Neural progenitor cell (in vitro differentiated cells): Measurements from ENCODE around the gene TBC1D2. TPM values are rescaled to one million over a fixed set of nuclear protein-coding genes. Genes with fewer than 3 reads are reported as not detected.
A peak's percentile ranks its signal among the peaks of the same experiment; 100 is the strongest.
"Not testable (repeated sequence)": the region's sequence is repeated elsewhere in the genome, so short reads cannot be mapped to it uniquely, and the experiment has no call there.

Experiments
- DNase-seq: peaks from one replicate; pipeline ENCODE4 v3.0.0-alpha.2; 2016; ENCODE audit warnings: low spot score
- H2AFZ ChIP-seq: fragments of 200-600 bp; sonication (generic); replicated peaks from 2 replicates; pipeline ENCODE4 v1.6.1; 2016; ENCODE audit warnings: antibody characterized with exemption
- H3F3A ChIP-seq: fragments of 200-600 bp; sonication (generic); 2 replicates; pipeline ENCODE4 v1.6.1; 2016; ENCODE audit warnings: antibody characterized with exemption, low read depth
- H3K27ac ChIP-seq: fragments of 200-600 bp; sonication (generic); 2 replicates; pipeline ENCODE4 v1.5.1; 2016; ENCODE audit warnings: mild to moderate bottlenecking
- H3K27me3 ChIP-seq: fragments of 200-600 bp; sonication (generic); 2 replicates; pipeline ENCODE4 v1.6.1; 2016; ENCODE audit warnings: mild to moderate bottlenecking, moderate library complexity
- H3K36me3 ChIP-seq: fragments of 200-600 bp; sonication (generic); 2 replicates; pipeline ENCODE4 v1.5.1; 2016
- H3K4me1 ChIP-seq: fragments of 200-600 bp; sonication (generic); 2 replicates; pipeline ENCODE4 v1.6.1; 2016; ENCODE audit warnings: mixed run types
- H3K4me2 ChIP-seq: fragments of 200-600 bp; sonication (generic); 2 replicates; pipeline ENCODE4 v1.6.1; 2016
- H3K4me3 ChIP-seq: fragments of 200-600 bp; sonication (generic); 2 replicates; pipeline ENCODE4 v1.5.1; 2016
- H3K79me2 ChIP-seq: fragments of 200-600 bp; sonication (generic); 2 replicates; pipeline ENCODE4 v1.6.1; 2016; ENCODE audit warnings: low read depth
- H3K9ac ChIP-seq: fragments of 200-600 bp; sonication (generic); 2 replicates; pipeline ENCODE4 v1.6.1; 2016
- H3K9me3 ChIP-seq: fragments of 200-600 bp; sonication (generic); 2 replicates; pipeline ENCODE4 v1.5.1; 2016; ENCODE audit warnings: low read depth
- H4K20me1 ChIP-seq: fragments of 200-600 bp; sonication (generic); 2 replicates; pipeline ENCODE4 v1.6.1; 2016; ENCODE audit warnings: low read depth
- H3K27ac Mint-ChIP-seq: 3 replicates; pipeline ENCODE4 v1.8.0; 2021; ENCODE audit warnings: mixed read lengths
- H3K27me3 Mint-ChIP-seq: 2 replicates; pipeline ENCODE4 v1.8.0; 2022; ENCODE audit warnings: low read depth, mild to moderate bottlenecking, inconsistent platforms, moderate library complexity, mixed read lengths; ENCODE audit not compliant: insufficient read depth
- H3K36me3 Mint-ChIP-seq: 3 replicates; pipeline ENCODE4 v1.8.0; 2021; ENCODE audit warnings: mixed read lengths
- H3K4me1 Mint-ChIP-seq: 3 replicates; pipeline ENCODE4 v1.8.0; 2021; ENCODE audit warnings: mixed read lengths
- H3K4me3 Mint-ChIP-seq: 3 replicates; pipeline ENCODE4 v1.8.0; 2021; ENCODE audit warnings: mild to moderate bottlenecking, moderate library complexity, mixed read lengths
- H3K9me3 Mint-ChIP-seq: 3 replicates; pipeline ENCODE4 v1.8.0; 2020; ENCODE audit warnings: mixed read lengths
- EZH2 ChIP-seq: fragments of 200-600 bp; sonication (generic); IDR thresholded peaks from 2 replicates; pipeline ENCODE4 v1.6.1; 2017; ENCODE audit warnings: antibody characterized with exemption, mild to moderate bottlenecking, moderate library complexity
- EZH2phosphoT487 ChIP-seq: fragments of 200-600 bp; sonication (generic); IDR thresholded peaks from 2 replicates; pipeline ENCODE4 v1.6.1; 2017; ENCODE audit warnings: antibody characterized with exemption
- total RNA-seq: library from RNA; depleted of rRNA; stranded (reverse); fragments of >200 nt; gene quantifications from 2 replicates; pipeline ENCODE4 v1.2.3, GENCODE V29; 2015; ENCODE audit warnings: low replicate concordance
- TF ChIP-seq, protein P1 (sequence below): fragments of 200-600 bp; sonication (generic); IDR thresholded peaks from 2 replicates; pipeline ENCODE4 v1.5.1; 2017; ENCODE audit warnings: antibody characterized with exemption, mild to moderate bottlenecking

The TBC1D2 gene
- total RNA-seq, 1 donor from 2014 or later = 0.41 TPM

- Histone ChIP-seq H3K27ac (no peak overlapping the region), H3K36me3 (no peaks in the 10 kb centered on the region), H3K9ac (no peak overlapping the region), H3K4me2 (no peak overlapping the region), H3K4me1 (peaks cover 23% of the 10 kb centered on the region), H3K4me3 (no peak overlapping the region), H2AFZ (no peak overlapping the region), H3K27me3 (no peaks in the 10 kb centered on the region), H3K79me2 (no peaks in the 10 kb centered on the region), H3K9me3 (no peaks in the 10 kb centered on the region), H4K20me1 (no peaks in the 10 kb centered on the region), H3F3A (peaks cover 5% of the 10 kb centered on the region)
- Mint-ChIP-seq H3K9me3 (no peaks in the 10 kb centered on the region), H3K36me3 (no peaks in the 10 kb centered on the region), H3K4me1 (peaks cover 43% of the 10 kb centered on the region), H3K4me3 (no peak overlapping the region), H3K27me3 (peaks cover 9% of the 10 kb centered on the region), H3K27ac (no peak overlapping the region)
- TF ChIP-seq EZH2phosphoT487 (no peak), EZH2 (no peak)
- TF ChIP-seq, protein P1, sequence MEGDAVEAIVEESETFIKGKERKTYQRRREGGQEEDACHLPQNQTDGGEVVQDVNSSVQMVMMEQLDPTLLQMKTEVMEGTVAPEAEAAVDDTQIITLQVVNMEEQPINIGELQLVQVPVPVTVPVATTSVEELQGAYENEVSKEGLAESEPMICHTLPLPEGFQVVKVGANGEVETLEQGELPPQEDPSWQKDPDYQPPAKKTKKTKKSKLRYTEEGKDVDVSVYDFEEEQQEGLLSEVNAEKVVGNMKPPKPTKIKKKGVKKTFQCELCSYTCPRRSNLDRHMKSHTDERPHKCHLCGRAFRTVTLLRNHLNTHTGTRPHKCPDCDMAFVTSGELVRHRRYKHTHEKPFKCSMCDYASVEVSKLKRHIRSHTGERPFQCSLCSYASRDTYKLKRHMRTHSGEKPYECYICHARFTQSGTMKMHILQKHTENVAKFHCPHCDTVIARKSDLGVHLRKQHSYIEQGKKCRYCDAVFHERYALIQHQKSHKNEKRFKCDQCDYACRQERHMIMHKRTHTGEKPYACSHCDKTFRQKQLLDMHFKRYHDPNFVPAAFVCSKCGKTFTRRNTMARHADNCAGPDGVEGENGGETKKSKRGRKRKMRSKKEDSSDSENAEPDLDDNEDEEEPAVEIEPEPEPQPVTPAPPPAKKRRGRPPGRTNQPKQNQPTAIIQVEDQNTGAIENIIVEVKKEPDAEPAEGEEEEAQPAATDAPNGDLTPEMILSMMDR = no peak
- DNase-seq = no peak
Observed at GRCh38 chr9:98272083-98272482, 16.6 kb upstream of the TBC1D2 start.

DNA sequence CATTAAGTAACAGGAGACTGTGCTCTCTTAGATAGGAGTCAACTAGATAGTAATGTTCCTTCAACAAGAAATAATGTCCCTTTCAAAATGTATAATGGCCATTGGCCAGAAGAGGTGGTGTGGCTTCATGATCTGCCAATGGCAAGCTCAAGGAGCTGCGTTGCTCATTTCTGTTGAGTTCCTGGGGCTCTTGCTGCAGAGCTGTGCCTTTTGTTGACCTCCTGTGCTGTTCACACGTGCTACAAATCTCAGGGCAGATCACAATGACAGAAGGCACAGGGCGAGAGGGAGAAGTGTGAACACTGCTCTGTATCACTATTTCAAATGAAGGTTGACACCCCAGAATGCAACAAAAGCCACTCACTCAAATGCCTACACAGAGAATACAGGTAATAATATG lies 16.0 kb upstream of the TBC1D2 start:
- H3K27ac Mint-ChIP-seq = no peak overlapping the region
- Histone ChIP-seq H3F3A (peaks cover 5% of the 10 kb centered on the region), H2AFZ (no peak overlapping the region), H3K27ac (no peak overlapping the region), H3K4me3 (no peak overlapping the region), H3K36me3 (no peaks in the 10 kb centered on the region), H3K27me3 (no peaks in the 10 kb centered on the region), H3K79me2 (no peaks in the 10 kb centered on the region), H3K9me3 (no peaks in the 10 kb centered on the region), H4K20me1 (no peaks in the 10 kb centered on the region), H3K4me2 (no peak overlapping the region), H3K9ac (no peak overlapping the region), H3K4me1 (peaks cover 23% of the 10 kb centered on the region)
- peaks cover 43% of the 10 kb centered on the region for H3K4me1 Mint-ChIP-seq
- H3K27me3 Mint-ChIP-seq = peaks cover 9% of the 10 kb centered on the region
- no peaks in the 10 kb centered on the region for H3K9me3 Mint-ChIP-seq
- no peaks in the 10 kb centered on the region for H3K36me3 Mint-ChIP-seq
- no peak overlapping the region for H3K4me3 Mint-ChIP-seq
- TF ChIP-seq, protein P1 = no peak
- no peak for TF ChIP-seq EZH2
- no peak for TF ChIP-seq EZH2phosphoT487
- DNase-seq = peak; percentile 43

DNA sequence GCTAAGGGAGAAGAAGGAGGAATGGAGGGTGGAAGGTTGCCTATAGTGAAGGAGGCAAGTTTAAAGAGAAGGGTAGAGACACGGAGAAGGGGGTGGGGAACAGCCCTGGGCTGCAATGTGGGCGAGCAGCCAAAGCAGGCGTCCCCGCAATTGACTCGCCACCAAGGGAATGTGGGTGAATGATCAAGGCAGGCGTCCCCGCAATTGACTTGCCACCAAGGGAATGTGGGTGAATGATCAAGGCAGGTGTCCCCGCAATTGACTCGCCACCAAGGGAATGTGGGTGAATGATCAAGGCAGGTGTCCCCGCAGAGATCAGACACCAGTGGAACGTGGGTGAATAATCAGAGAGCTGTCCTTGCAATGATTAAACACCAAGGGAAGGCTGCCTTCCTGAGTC lies 14.8 kb upstream of the TBC1D2 start:
- H3K9ac ChIP-seq, H3K4me2 ChIP-seq, H3K9me3 ChIP-seq, H2AFZ ChIP-seq, H3K4me3 Mint-ChIP-seq, H3K27ac ChIP-seq, H3K79me2 ChIP-seq, H3F3A ChIP-seq, H3K4me3 ChIP-seq, H4K20me1 ChIP-seq, H3K36me3 Mint-ChIP-seq, DNase-seq, H3K27me3 ChIP-seq, H3K9me3 Mint-ChIP-seq, H3K27me3 Mint-ChIP-seq, H3K36me3 ChIP-seq: not testable (repeated sequence)
- Mint-ChIP-seq H3K27ac (peak overlapping the region; percentile 1), H3K4me1 (peaks cover 43% of the 10 kb centered on the region)
- peaks cover 26% of the 10 kb centered on the region for H3K4me1 ChIP-seq

GRCh38 chr9:98269652-98270051 lies 14.2 kb upstream of the TBC1D2 start:
- not testable (repeated sequence) for H3K79me2 ChIP-seq, H3K36me3 ChIP-seq, H2AFZ ChIP-seq, H3K4me3 Mint-ChIP-seq, H3K4me3 ChIP-seq, H3K27me3 Mint-ChIP-seq, H3K27me3 ChIP-seq, H3K27ac ChIP-seq, H3K36me3 Mint-ChIP-seq, H3K9me3 ChIP-seq, H4K20me1 ChIP-seq, H3K9me3 Mint-ChIP-seq, H3K9ac ChIP-seq, H3K4me2 ChIP-seq, H3F3A ChIP-seq, DNase-seq
- H3K4me1 ChIP-seq = peaks cover 28% of the 10 kb centered on the region
- Mint-ChIP-seq H3K4me1 (peaks cover 43% of the 10 kb centered on the region), H3K27ac (peak overlapping the region; percentile 10)

- H3K27ac Mint-ChIP-seq, H3K27me3 ChIP-seq, H3K27ac ChIP-seq, H3K4me3 Mint-ChIP-seq, H3K79me2 ChIP-seq, DNase-seq, H3K36me3 Mint-ChIP-seq, H3K9me3 Mint-ChIP-seq, H4K20me1 ChIP-seq, H3K36me3 ChIP-seq, H3K9ac ChIP-seq, H3K9me3 ChIP-seq, H3K4me2 ChIP-seq, H3F3A ChIP-seq, H2AFZ ChIP-seq, H3K27me3 Mint-ChIP-seq, H3K4me3 ChIP-seq: not testable (repeated sequence)
- peaks cover 22% of the 10 kb centered on the region for H3K4me1 ChIP-seq
- peaks cover 40% of the 10 kb centered on the region for H3K4me1 Mint-ChIP-seq
Observed at GRCh38 chr9:98267556-98267955, 12.1 kb upstream of the TBC1D2 start.
